Uterus (tissue), 4 donors: Measurements from ENCODE around the gene HADHB. TPM values are rescaled to one million over a fixed set of nuclear protein-coding genes. Genes with fewer than 3 reads are reported as not detected.

ENCODE experiments used
- DNase-seq, 2 donors: peaks; one replicate each; pipeline ENCODE4 v3.0.0-alpha.2; 2019 to 2020
- H3K27ac ChIP-seq, 2 donors: fragments of 200-600 bp; sonication (generic); 1 replicate in 1 of 2; 2 replicates in 1 of 2; pipeline ENCODE4 v1.5.1; 2016 to 2018
- H3K27me3 ChIP-seq, 2 donors: fragments of 200-600 bp; sonication (generic); one replicate each; pipeline ENCODE4 v1.5.1; 2018 to 2019; ENCODE audit warnings: control low read depth in 1 of 2
- H3K36me3 ChIP-seq, 2 donors: fragments of 200-600 bp; sonication (generic); one replicate each; pipeline ENCODE4 v1.5.1; 2019; ENCODE audit warnings: control low read depth in 1 of 2
- H3K4me1 ChIP-seq, 2 donors: fragments of 200-600 bp; sonication (generic); one replicate each; pipeline ENCODE4 v1.5.1; 2018 to 2019; ENCODE audit warnings: control low read depth in 1 of 2
- H3K4me3 ChIP-seq, 2 donors: fragments of 200-600 bp; sonication (generic); 1 replicate in 1 of 2; 2 replicates in 1 of 2; pipeline ENCODE4 v1.5.1; 2018 to 2019; ENCODE audit warnings: mild to moderate bottlenecking in 1 of 2
- H3K9me3 ChIP-seq, 2 donors: fragments of 200-600 bp; sonication (generic); one replicate each; pipeline ENCODE4 v1.5.1; 2019; ENCODE audit warnings: control low read depth in 1 of 2
- POLR2A ChIP-seq, 2 donors: fragments of 450-650 bp; IDR thresholded peaks; one replicate each; pipeline ENCODE4 v1.6.1; 2016; ENCODE audit warnings: antibody characterized with exemption in 2 of 2, mild to moderate bottlenecking in 1 of 2, moderate library complexity in 1 of 2
- intact Hi-C: fragments of 100-400 bp; cut with DNase I; formaldehyde crosslinking; loops from one replicate; pipeline ENCODE4 v1.15.1; 2023; ENCODE audit warnings: low total_unique reads
- total RNA-seq, 4 donors: library from RNA; depleted of rRNA in 3 of 4; stranded (reverse); fragments of >200 nt in 3 of 4; gene quantifications; one replicate each; pipeline versions ENCODE4 v1.1.0 to v1.2.4, GENCODE V29; 2014 to 2023
- TF ChIP-seq, protein P1 (sequence below), 4 experiments: fragments of 200-600 bp in 2 of 4; fragments of 450-650 bp in 2 of 4; sonication (generic) in 2 of 4; IDR thresholded peaks; one replicate each; pipeline ENCODE4 v1.5.1; 2016 to 2019; ENCODE audit warnings: antibody characterized with exemption in 4 of 4, mild to moderate bottlenecking in 2 of 4, moderate library complexity in 1 of 4
- donor health status: DM: yes; HTN: yes; CAD: no.

HADHB gene
- total RNA-seq, 4 donors from 2014 or later = 45.3 to 126 (median 82.5) TPM

DNA sequence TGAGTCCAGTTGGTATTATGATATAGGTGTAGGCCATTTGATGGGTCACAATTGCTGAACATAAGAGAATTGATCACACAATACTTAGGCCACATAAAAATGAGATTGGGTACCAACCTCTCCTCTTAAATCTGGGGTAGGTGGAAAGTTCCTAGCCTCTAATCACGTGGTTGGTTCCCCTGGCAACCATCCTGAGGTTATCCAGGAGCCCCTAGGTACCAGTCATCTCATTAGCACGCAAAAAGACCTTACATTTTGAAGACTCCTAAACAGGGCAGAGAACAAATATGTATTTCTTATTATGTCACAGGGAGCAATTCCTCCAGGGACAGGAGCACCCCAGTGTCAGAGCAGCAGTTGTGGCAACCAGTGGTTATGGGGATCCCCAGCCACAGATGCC is 88.6 kb downstream of the HADHB start:
- DNase-seq = no peak
- H3K4me1 ChIP-seq = no peaks in the 10 kb centered on the region
- H3K27ac ChIP-seq = no peak overlapping the region
- no peaks in the 10 kb centered on the region for H3K9me3 ChIP-seq
- no peaks in the 10 kb centered on the region for H3K36me3 ChIP-seq
- no peaks in the 10 kb centered on the region for H3K27me3 ChIP-seq
- no peak overlapping the region for H3K4me3 ChIP-seq
- intact Hi-C loops = no loop called here
- no peak for TF ChIP-seq POLR2A (IDR thresholded peaks at IDR 0.05)
- TF ChIP-seq, protein P1, sequence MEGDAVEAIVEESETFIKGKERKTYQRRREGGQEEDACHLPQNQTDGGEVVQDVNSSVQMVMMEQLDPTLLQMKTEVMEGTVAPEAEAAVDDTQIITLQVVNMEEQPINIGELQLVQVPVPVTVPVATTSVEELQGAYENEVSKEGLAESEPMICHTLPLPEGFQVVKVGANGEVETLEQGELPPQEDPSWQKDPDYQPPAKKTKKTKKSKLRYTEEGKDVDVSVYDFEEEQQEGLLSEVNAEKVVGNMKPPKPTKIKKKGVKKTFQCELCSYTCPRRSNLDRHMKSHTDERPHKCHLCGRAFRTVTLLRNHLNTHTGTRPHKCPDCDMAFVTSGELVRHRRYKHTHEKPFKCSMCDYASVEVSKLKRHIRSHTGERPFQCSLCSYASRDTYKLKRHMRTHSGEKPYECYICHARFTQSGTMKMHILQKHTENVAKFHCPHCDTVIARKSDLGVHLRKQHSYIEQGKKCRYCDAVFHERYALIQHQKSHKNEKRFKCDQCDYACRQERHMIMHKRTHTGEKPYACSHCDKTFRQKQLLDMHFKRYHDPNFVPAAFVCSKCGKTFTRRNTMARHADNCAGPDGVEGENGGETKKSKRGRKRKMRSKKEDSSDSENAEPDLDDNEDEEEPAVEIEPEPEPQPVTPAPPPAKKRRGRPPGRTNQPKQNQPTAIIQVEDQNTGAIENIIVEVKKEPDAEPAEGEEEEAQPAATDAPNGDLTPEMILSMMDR (IDR thresholded peaks at IDR 0.05) = no peak

DNA sequence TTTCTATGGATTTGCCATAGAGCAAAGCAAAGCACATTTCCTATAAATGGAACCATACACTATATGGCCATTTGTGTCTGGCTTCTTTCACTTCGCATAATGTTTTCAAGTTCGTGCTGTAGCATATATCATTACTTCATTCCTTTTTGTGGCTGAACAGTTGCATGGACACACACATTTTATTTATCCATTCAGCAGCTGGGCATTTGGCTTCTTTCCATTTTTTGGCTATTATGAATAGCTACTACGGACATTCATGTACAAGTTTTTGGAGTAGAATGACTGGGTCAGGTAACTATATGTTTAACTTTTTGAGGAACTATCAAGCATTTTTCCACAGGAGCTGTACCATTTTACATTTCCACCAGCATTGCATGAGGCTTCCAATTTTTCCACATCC is 90.5 kb downstream of the HADHB start:
- H3K27ac ChIP-seq = no peak overlapping the region
- TF ChIP-seq, protein P1 (IDR thresholded peaks at IDR 0.05) = no peak
- TF ChIP-seq POLR2A (IDR thresholded peaks at IDR 0.05) = no peak
- H3K4me1 ChIP-seq = no peaks in the 10 kb centered on the region
- H3K4me3 ChIP-seq = no peak overlapping the region
- H3K9me3 ChIP-seq = no peaks in the 10 kb centered on the region
- intact Hi-C loops = no loop called here
- no peak for DNase-seq
- no peaks in the 10 kb centered on the region for H3K27me3 ChIP-seq
- no peaks in the 10 kb centered on the region for H3K36me3 ChIP-seq

DNA sequence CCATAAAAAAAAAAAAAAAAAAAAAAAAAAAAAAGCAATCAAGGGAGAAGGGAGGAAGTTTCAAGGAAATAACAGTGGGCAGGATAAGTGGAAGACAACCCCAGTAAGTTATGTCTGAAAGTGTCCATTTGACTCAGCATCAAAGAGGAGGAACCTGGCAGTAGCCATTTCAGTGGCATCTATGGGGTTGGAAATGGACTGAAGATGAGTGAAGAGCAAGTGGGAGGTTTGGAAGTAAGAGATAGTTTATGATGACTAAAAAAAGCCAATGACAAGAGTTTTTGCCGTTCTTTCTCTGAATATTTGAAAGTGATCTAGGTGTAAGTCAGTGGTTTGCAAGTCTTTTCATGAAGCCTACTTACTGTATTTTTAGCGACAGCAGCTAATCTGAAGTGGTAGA is 92.0 kb downstream of the HADHB start:
- DNase-seq = no peak
- H3K36me3 ChIP-seq = no peaks in the 10 kb centered on the region
- H3K4me1 ChIP-seq = no peaks in the 10 kb centered on the region
- H3K9me3 ChIP-seq = no peaks in the 10 kb centered on the region
- no peaks in the 10 kb centered on the region for H3K27me3 ChIP-seq
- TF ChIP-seq POLR2A (IDR thresholded peaks at IDR 0.05) = no peak
- TF ChIP-seq, protein P1 (IDR thresholded peaks at IDR 0.05) = no peak
- no peak overlapping the region for H3K4me3 ChIP-seq
- H3K27ac ChIP-seq = no peak overlapping the region
- intact Hi-C loops = no loop called here

DNA sequence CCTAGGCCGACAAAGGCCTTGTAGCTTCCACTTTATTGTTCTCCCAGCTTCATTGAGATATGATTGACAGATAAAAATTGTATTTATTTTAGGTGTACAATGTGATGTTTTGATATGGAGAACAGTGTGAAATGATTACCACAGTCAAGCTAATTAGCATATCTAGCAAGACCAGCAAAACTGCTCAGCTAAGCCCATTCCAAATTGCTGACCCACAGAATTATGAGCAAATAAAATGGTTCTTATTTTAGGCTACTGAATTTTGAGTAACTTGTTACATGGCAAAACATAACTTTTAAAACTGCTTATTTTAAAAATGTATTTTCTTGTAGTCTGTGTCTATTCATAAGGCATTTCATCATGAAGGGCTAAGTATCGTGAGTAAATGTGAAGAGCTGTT is 92.6 kb downstream of the HADHB start:
- intact Hi-C loops = no loop called here
- no peaks in the 10 kb centered on the region for H3K36me3 ChIP-seq
- no peak for DNase-seq
- no peak overlapping the region for H3K27ac ChIP-seq
- TF ChIP-seq, protein P1 (IDR thresholded peaks at IDR 0.05) = no peak
- no peak for TF ChIP-seq POLR2A (IDR thresholded peaks at IDR 0.05)
- H3K9me3 ChIP-seq = no peaks in the 10 kb centered on the region
- no peaks in the 10 kb centered on the region for H3K4me1 ChIP-seq
- no peak overlapping the region for H3K4me3 ChIP-seq
- no peaks in the 10 kb centered on the region for H3K27me3 ChIP-seq

Other genes with a start within 250 kb of the HADHB start
- gene RAB10, start 210.9 kb upstream of the HADHB start, total RNA-seq = 100 to 1,000 TPM in 2 of 4 donors, 10 to 100 TPM in 2; 45.9 to 219 (median 97.1) TPM
- 1 to 10 TPM in 3 of 4 donors, under 1 TPM in 1; under 0.01 to 5.1 (median 2.2) TPM for gene GAREM2, start 71.9 kb upstream of the HADHB start, total RNA-seq
- gene HADHA, start 307 bp upstream of the HADHB start, total RNA-seq = 100 to 1,000 TPM in 2 of 4 donors, 10 to 100 TPM in 2; 93.8 to 151 (median 110) TPM
- gene SELENOI, start 101.2 kb downstream of the HADHB start, total RNA-seq = 10 to 100 TPM in 2 of 4 donors, 1 to 10 TPM in 2; 2.8 to 27.9 (median 13.1) TPM
- under 1 TPM in 2 of 4 donors, not detected in 2; 0.21 to 0.27 TPM for gene ADGRF3, start 101.8 kb downstream of the HADHB start, total RNA-seq
- 1 to 10 TPM in 2 of 4 donors, under 1 TPM in 1, not detected in 1; 0.85 to 2.4 (median 1.9) TPM for gene DRC1, start 157.0 kb downstream of the HADHB start, total RNA-seq
- gene OTOF, start 233.2 kb downstream of the HADHB start, total RNA-seq = under 1 TPM in 1 of 4 donors, not detected in 3; 0.21 TPM